Choroid plexus epithelial cell (primary cell): ENCODE data around the gene SZRD1.

Experiments used
- DNase-seq: peaks from one replicate; pipeline ENCODE4 v3.0.0-alpha.2; 2010; ENCODE audit warnings: low read depth
- H3K4me3 ChIP-seq: 2 replicates; pipeline ENCODE4 v1.5.1; 2011; ENCODE audit warnings: low read depth, mild to moderate bottlenecking, control low read depth, low read length, moderate library complexity
- CTCF ChIP-seq: conservative IDR thresholded peaks from 2 replicates; pipeline ENCODE4 v1.5.1; 2011; ENCODE audit warnings: low read depth, mild to moderate bottlenecking, control low read depth, inconsistent platforms, low read length, moderate library complexity

SZRD1 gene

GRCh38 chr1:16430606-16431005, 63.6 kb downstream of the SZRD1 start:
- no peak for TF ChIP-seq CTCF
- H3K4me3 ChIP-seq = no peak overlapping the region
- DNase-seq = peak; percentile 10

GRCh38 chr1:16433030-16433429, 66.0 kb downstream of the SZRD1 start:
- DNase-seq = no peak
- no peak for TF ChIP-seq CTCF
- no peak overlapping the region for H3K4me3 ChIP-seq

GRCh38 chr1:16434007-16434406, 67.0 kb downstream of the SZRD1 start:
- no peak overlapping the region for H3K4me3 ChIP-seq
- TF ChIP-seq CTCF = no peak
- no peak for DNase-seq

- H3K4me3 ChIP-seq = no peak overlapping the region
- peak; percentile 41 for DNase-seq
- TF ChIP-seq CTCF = no peak
Measured at GRCh38 chr1:16434501-16434900, 67.5 kb downstream of the SZRD1 start.

- no peak within 1 kb of the TSS for H3K4me3 ChIP-seq
- no peak for DNase-seq
- TF ChIP-seq CTCF = no peak
Measured at GRCh38 chr1:16436946-16437474, 70.0 kb downstream of the SZRD1 start, which contains the start of gene SPATA21. TSS of gene SPATA21 (minus strand) at chr1:16437424. CDS start at chr1:16431371, 6,053 bp downstream.

GRCh38 chr1:16438516-16438915, 71.5 kb downstream of the SZRD1 start:
- TF ChIP-seq CTCF = no peak
- H3K4me3 ChIP-seq = no peak overlapping the region
- no peak for DNase-seq

GRCh38 chr1:16438924-16439323, 71.9 kb downstream of the SZRD1 start:
- no peak overlapping the region for H3K4me3 ChIP-seq
- no peak for TF ChIP-seq CTCF
- DNase-seq = no peak
